H9 (cell line): ENCODE measurements around the gene LMTK2. TPM values are rescaled to one million over a fixed set of nuclear protein-coding genes. Genes with fewer than 3 reads are reported as not detected.

Experiments used
- DNase-seq: peaks from one replicate; pipeline ENCODE4 v3.0.0-alpha.2; 2017
- H2AFZ ChIP-seq: one replicate; pipeline ENCODE4 v1.6.1; 2013; ENCODE audit warnings: mild to moderate bottlenecking, low read length, control low read depth, moderate library complexity
- H2AK5ac ChIP-seq: 2 replicates; pipeline ENCODE4 v1.6.1; 2013; ENCODE audit warnings: low read length, control low read depth, mixed read lengths; ENCODE audit not compliant: insufficient read length
- H2BK120ac ChIP-seq: one replicate; pipeline ENCODE4 v1.6.1; 2013; ENCODE audit warnings: low read depth, mild to moderate bottlenecking, low read length, control low read depth, inconsistent platforms; ENCODE audit not compliant: poor library complexity, severe bottlenecking
- H2BK12ac ChIP-seq: 2 replicates; pipeline ENCODE4 v1.6.1; 2013; ENCODE audit warnings: low read length, control low read depth, mixed read lengths, low read depth; ENCODE audit not compliant: insufficient read length
- H2BK15ac ChIP-seq: 2 replicates; pipeline ENCODE4 v1.6.1; 2013; ENCODE audit warnings: low read depth, low read length, control low read depth
- H2BK20ac ChIP-seq: one replicate; pipeline ENCODE4 v1.6.1; 2013; ENCODE audit warnings: low read depth, mild to moderate bottlenecking, low read length, control low read depth, inconsistent platforms; ENCODE audit not compliant: poor library complexity, severe bottlenecking
- H2BK5ac ChIP-seq: 2 replicates; pipeline ENCODE4 v1.6.1; 2013; ENCODE audit warnings: low read length, control low read depth, mixed read lengths; ENCODE audit not compliant: insufficient read length
- H3K14ac ChIP-seq: 2 replicates; pipeline ENCODE4 v1.6.1; 2013; ENCODE audit warnings: low read length, control low read depth; ENCODE audit not compliant: insufficient read depth
- H3K18ac ChIP-seq: 2 replicates; pipeline ENCODE4 v1.6.1; 2013; ENCODE audit warnings: low read depth, mild to moderate bottlenecking, mixed read lengths, low read length, control low read depth; ENCODE audit not compliant: insufficient read length
- H3K23ac ChIP-seq: 2 replicates; pipeline ENCODE4 v1.6.1; 2013; ENCODE audit warnings: low read length, control low read depth, mixed read lengths, low read depth; ENCODE audit not compliant: insufficient read length
- H3K23me2 ChIP-seq: 2 replicates; pipeline ENCODE4 v1.6.1; 2013; ENCODE audit warnings: low read depth, mild to moderate bottlenecking, mixed read lengths, low read length, control low read depth; ENCODE audit not compliant: insufficient read length, poor library complexity, severe bottlenecking
- H3K27ac ChIP-seq: 2 replicates; pipeline ENCODE4 v1.5.1; 2013; ENCODE audit warnings: low read length, control low read depth, mixed read lengths, low read depth; ENCODE audit not compliant: insufficient read length
- H3K27me3 ChIP-seq: 2 replicates; pipeline ENCODE4 v1.6.1; 2013; ENCODE audit warnings: low read length, control low read depth, inconsistent platforms; ENCODE audit not compliant: insufficient read depth
- H3K4ac ChIP-seq: 2 replicates; pipeline ENCODE4 v1.6.1; 2013; ENCODE audit warnings: low read depth, mild to moderate bottlenecking, control low read depth, inconsistent platforms, low read length, moderate library complexity
- H3K4me1 ChIP-seq: 2 replicates; pipeline ENCODE4 v1.6.1; 2013; ENCODE audit warnings: low read length, control low read depth, inconsistent platforms; ENCODE audit not compliant: insufficient read depth
- H3K4me2 ChIP-seq: 2 replicates; pipeline ENCODE4 v1.6.1; 2013; ENCODE audit warnings: low read length, control low read depth, mixed read lengths; ENCODE audit not compliant: insufficient read length, insufficient read depth
- H3K56ac ChIP-seq: 2 replicates; pipeline ENCODE4 v1.6.1; 2013; ENCODE audit warnings: low read depth, mild to moderate bottlenecking, mixed read lengths, low read length, control low read depth; ENCODE audit not compliant: insufficient read length
- H3K79me1 ChIP-seq: 2 replicates; pipeline ENCODE4 v1.6.1; 2013; ENCODE audit warnings: low read depth, mild to moderate bottlenecking, moderate library complexity, low read length, control low read depth, inconsistent platforms; ENCODE audit not compliant: insufficient read depth, poor library complexity, severe bottlenecking
- H3K79me2 ChIP-seq: 2 replicates; pipeline ENCODE4 v1.6.1; 2013; ENCODE audit warnings: low read length, control low read depth, inconsistent platforms; ENCODE audit not compliant: insufficient read depth
- H3K9ac ChIP-seq: 2 replicates; pipeline ENCODE4 v1.6.1; 2013; ENCODE audit warnings: low read length, control low read depth, mixed read lengths; ENCODE audit not compliant: insufficient read length; ENCODE audit errors: extremely low read depth
- H3K9me3 ChIP-seq: one replicate; pipeline ENCODE4 v1.6.1; 2013; ENCODE audit warnings: low read depth, low read length, inconsistent platforms; ENCODE audit not compliant: control insufficient read depth
- H3T11ph ChIP-seq: one replicate; pipeline ENCODE4 v1.6.1; 2013; ENCODE audit warnings: mild to moderate bottlenecking, low read length, control low read depth, inconsistent platforms
- H4K20me1 ChIP-seq: one replicate; pipeline ENCODE4 v1.6.1; 2013; ENCODE audit not compliant: control insufficient read depth, insufficient read length, insufficient read depth
- H4K5ac ChIP-seq: 2 replicates; pipeline ENCODE4 v1.6.1; 2013; ENCODE audit warnings: low read depth, mild to moderate bottlenecking, mixed read lengths, low read length, control low read depth; ENCODE audit not compliant: insufficient read length
- H4K8ac ChIP-seq: replicated peaks from 2 replicates; pipeline ENCODE4 v1.6.1; 2013; ENCODE audit warnings: low read length, control low read depth, mixed read lengths, low read depth; ENCODE audit not compliant: insufficient read length
- H4K91ac ChIP-seq: 2 replicates; pipeline ENCODE4 v1.6.1; 2013; ENCODE audit warnings: low read depth, mild to moderate bottlenecking, moderate library complexity, mixed read lengths, low read length, control low read depth; ENCODE audit not compliant: insufficient read length
- H3K27ac Mint-ChIP-seq, 3 experiments: 2 replicates in 2 of 3; 3 replicates in 1 of 3; pipeline ENCODE4 v1.8.0; 2020 to 2021; ENCODE audit warnings: mixed read lengths in 3 of 3, mild to moderate bottlenecking in 1 of 3, moderate library complexity in 1 of 3
- H3K27me3 Mint-ChIP-seq: 2 replicates; pipeline ENCODE4 v1.8.0; 2021; ENCODE audit warnings: low read depth, mild to moderate bottlenecking, moderate library complexity, mixed read lengths
- H3K36me3 Mint-ChIP-seq, 3 experiments: 2 replicates in 2 of 3; 3 replicates in 1 of 3; pipeline ENCODE4 v1.8.0; 2020 to 2021; ENCODE audit warnings: low read depth in 3 of 3, mixed read lengths in 3 of 3; ENCODE audit not compliant: insufficient read depth in 1 of 3
- H3K4me1 Mint-ChIP-seq, 2 experiments: 2 replicates each; pipeline ENCODE4 v1.8.0; 2020; ENCODE audit warnings: mixed read lengths in 2 of 2
- H3K4me3 Mint-ChIP-seq, 2 experiments: 2 replicates in 1 of 2; 3 replicates in 1 of 2; pipeline ENCODE4 v1.8.0; 2020 to 2021; ENCODE audit warnings: mild to moderate bottlenecking in 2 of 2, mixed read lengths in 2 of 2, moderate library complexity in 1 of 2
- H3K9me3 Mint-ChIP-seq, 2 experiments: 2 replicates in 1 of 2; 3 replicates in 1 of 2; pipeline ENCODE4 v1.8.0; 2020; ENCODE audit warnings: mild to moderate bottlenecking in 2 of 2, mixed read lengths in 2 of 2, moderate library complexity in 1 of 2
- CTCF ChIP-seq: fragments of 200-600 bp; sonication (generic); conservative IDR thresholded peaks from 3 replicates; pipeline ENCODE4 v1.8.0; 2021; ENCODE audit warnings: antibody characterized with exemption, mild to moderate bottlenecking
- WGBS: extraction: QIAGEN DNeasy Blood & Tissue Kit; methylation state at CpG from one replicate; pipeline ENCODE4 v1.1.7; 2013; ENCODE audit warnings: missing lambda C conversion rate, low lambda C conversion rate, mixed read lengths; ENCODE audit not compliant: insufficient read length; ENCODE audit errors: extremely low coverage; 5-methylcytosine and 5-hydroxymethylcytosine counted together
- total RNA-seq: library from RNA; stranded (reverse); gene quantifications from 2 replicates; pipeline ENCODE4 v1.2.1, GENCODE V29; 2021

Gene LMTK2
- total RNA-seq, 1 experiment from 2014 or later, result 24.9 TPM

DNA sequence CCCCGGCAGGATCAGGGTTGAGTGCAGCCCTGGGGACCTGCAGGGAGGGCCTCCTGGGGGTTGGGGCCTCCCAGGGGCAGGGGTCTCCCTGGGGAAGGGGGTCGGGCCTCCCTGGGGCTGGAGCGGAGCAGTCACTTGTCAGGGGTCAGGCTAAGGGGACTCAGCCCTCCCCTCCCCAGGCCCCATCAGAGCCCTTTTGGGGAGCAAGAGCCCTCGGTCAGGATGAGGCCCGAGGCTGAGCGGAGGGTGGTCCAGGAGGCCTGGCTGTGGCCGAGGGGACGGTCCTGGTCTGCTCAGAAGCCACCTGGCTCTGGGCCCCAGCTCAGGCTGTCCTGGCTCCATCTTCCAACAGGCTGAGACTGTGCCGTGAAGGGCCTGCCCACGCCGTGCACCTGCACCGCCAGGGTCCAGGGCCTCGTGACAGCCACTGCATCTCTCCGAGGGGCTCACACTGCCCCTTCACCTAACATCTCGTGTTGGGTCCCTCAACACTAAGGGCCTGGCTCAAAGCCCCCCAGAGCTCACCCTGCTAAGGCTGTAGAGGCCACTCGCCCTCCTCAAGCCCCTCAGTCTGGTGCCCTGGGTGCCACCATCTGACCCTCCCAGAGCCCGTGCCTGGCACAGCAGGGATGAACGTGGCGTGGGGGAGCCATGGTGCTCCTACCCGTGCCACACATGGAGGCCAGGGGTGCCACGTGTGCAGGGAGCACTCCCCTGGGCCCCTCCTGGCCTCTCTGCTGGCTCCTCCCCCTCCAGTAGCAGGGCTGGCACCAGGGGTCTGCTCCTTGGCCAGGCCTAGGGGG lies 117.4 kb downstream of the LMTK2 start:
- Mint-ChIP-seq H3K27me3 (no peaks in the 10 kb centered on the region), H3K27ac (no peak overlapping the region; a peak in 1 of 7 replicates), H3K4me3 (no peak overlapping the region), H3K4me1 (peaks cover 2 to 3% of the 10 kb centered on the region in 2 experiments; a peak in 1 of 4 replicates), H3K9me3 (no peaks in the 10 kb centered on the region; a peak in 1 of 5 replicates), H3K36me3 (0 out of 7 replicates have a peak, but pooled peaks cover 0 to 3% (median 0%) of the 10 kb centered on the region in 3 experiments)
- TF ChIP-seq CTCF, result no peak
- Histone ChIP-seq H3K4me1 (no peaks in the 10 kb centered on the region), H2BK20ac (no peak overlapping the region), H3K18ac (no peak overlapping the region), H3K79me2 (no peaks in the 10 kb centered on the region), H2AFZ (no peak overlapping the region), H3K14ac (no peak overlapping the region), H3K56ac (no peak overlapping the region), H3K23ac (no peak overlapping the region), H3T11ph (no peak overlapping the region), H3K27me3 (no peaks in the 10 kb centered on the region), H4K20me1 (no peaks in the 10 kb centered on the region), H3K9me3 (no peaks in the 10 kb centered on the region), H2BK5ac (no peak overlapping the region), H3K23me2 (no peaks in the 10 kb centered on the region), H2AK5ac (no peak overlapping the region), H4K8ac (no peak overlapping the region), H2BK12ac (no peak overlapping the region), H4K5ac (no peak overlapping the region), H3K79me1 (no peaks in the 10 kb centered on the region), H4K91ac (no peak overlapping the region), H3K4me2 (no peak overlapping the region), H2BK15ac (no peak overlapping the region), H3K9ac (no peak overlapping the region), H3K4ac (no peak overlapping the region), H3K27ac (no peak overlapping the region), H2BK120ac (no peak overlapping the region)
- DNase-seq, result no peak
- no CpG with 5 or more reads among the region's 21 CpGs for WGBS
